ENCODE measurements around the gene ZNF384.

- TF ChIP-seq ZNF274 (IDR thresholded peaks at IDR 0.05; ENCODE audit: borderline replicate concordance, extremely low read depth, low read length) (no peak), RFX5 (IDR thresholded peaks at IDR 0.05; ENCODE audit: borderline replicate concordance, low read depth, low read length) (no peak), EZH2 (IDR thresholded peaks at IDR 0.05; ENCODE audit: low read depth, low read length, severe bottlenecking) (no peak), CBX8 (IDR thresholded peaks at IDR 0.05; ENCODE audit: borderline replicate concordance, low read depth, low read length) (no peak), USF2 (IDR thresholded peaks at IDR 0.05; ENCODE audit: low read length) (no peak), JUND (IDR thresholded peaks at IDR 0.05; ENCODE audit: low read length) (no peak)
Measured at GRCh38 chr12:6694701-6695100, 5.5 kb upstream of the ZNF384 start.

Data from H1 (cell line).